Adrenal gland (tissue), 5 donors: ENCODE measurements around the gene BBC3.

Experiments used
- POLR2A ChIP-seq, 2 donors: fragments of 450-650 bp; IDR thresholded peaks; one replicate each; pipeline ENCODE4 v1.6.1; 2017; ENCODE audit warnings: antibody characterized with exemption in 2 of 2, mild to moderate bottlenecking in 2 of 2, moderate library complexity in 1 of 2
- TF ChIP-seq, protein P1 (sequence below), 6 experiments: fragments of 450-650 bp in 4 of 6; fragments of 200-600 bp in 2 of 6; sonication (generic) in 1 of 6; IDR thresholded peaks; 1 replicate in 5 of 6; 2 replicates in 1 of 6; pipeline versions ENCODE4 v1.5.1 to v1.8.0; 2016 to 2021; ENCODE audit warnings: antibody characterized with exemption in 6 of 6, mild to moderate bottlenecking in 2 of 6, moderate library complexity in 1 of 6
- donor health status: DM: no; HTN: no; CAD: no.

DNA sequence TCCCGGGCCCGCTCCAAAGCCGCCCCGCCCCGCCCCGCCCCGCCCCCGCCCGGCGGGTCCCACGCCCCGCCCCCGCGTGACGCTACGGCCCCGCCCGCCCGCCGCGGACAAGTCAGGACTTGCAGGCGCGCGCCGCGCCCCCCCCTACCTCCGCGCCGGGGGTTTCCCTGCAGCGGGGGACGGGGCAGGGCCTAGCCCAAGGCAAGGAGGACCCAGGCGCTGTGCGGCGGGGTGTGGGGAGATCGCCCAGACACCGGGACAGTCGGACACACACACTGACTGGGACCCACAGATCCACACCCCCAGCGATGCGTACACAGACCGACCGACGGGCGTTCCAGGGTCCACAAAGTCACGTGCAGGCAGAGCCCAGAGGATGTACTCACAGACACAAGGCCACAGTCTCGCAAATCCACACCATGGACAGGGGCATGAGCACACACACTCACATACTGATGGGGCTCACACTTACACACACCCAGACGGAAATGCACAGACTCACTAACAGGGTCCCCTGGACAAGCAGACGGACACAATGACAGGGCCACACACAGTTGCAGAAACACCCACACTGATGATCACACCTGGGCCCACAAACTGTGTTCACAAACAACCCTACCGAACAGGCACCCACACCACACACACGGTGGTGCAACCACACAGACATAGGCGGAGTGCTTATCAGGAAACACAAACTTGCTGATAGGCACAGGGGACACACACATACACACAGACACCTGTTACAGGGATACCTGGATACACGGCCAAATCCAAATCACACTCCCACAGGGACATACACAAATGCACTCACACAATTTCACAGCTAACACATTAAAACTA lies 436 bp upstream of the BBC3 start:
- TF ChIP-seq POLR2A (IDR thresholded peaks at IDR 0.05) = peak; percentile 17 to 60
- TF ChIP-seq, protein P1, sequence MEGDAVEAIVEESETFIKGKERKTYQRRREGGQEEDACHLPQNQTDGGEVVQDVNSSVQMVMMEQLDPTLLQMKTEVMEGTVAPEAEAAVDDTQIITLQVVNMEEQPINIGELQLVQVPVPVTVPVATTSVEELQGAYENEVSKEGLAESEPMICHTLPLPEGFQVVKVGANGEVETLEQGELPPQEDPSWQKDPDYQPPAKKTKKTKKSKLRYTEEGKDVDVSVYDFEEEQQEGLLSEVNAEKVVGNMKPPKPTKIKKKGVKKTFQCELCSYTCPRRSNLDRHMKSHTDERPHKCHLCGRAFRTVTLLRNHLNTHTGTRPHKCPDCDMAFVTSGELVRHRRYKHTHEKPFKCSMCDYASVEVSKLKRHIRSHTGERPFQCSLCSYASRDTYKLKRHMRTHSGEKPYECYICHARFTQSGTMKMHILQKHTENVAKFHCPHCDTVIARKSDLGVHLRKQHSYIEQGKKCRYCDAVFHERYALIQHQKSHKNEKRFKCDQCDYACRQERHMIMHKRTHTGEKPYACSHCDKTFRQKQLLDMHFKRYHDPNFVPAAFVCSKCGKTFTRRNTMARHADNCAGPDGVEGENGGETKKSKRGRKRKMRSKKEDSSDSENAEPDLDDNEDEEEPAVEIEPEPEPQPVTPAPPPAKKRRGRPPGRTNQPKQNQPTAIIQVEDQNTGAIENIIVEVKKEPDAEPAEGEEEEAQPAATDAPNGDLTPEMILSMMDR (IDR thresholded peaks at IDR 0.05) = peak in 1 of 6 experiments; percentile 6
